G401 (cell line): ENCODE data around the gene SSTR3. TPM values are rescaled to one million over a fixed set of nuclear protein-coding genes. Genes with fewer than 3 reads are reported as not detected.

Experiments
- DNase-seq: peaks from one replicate; pipeline ENCODE4 v3.0.0-alpha.2; 2015; ENCODE audit warnings: low spot score
- in situ Hi-C: cut with HindIII; loops from 2 replicates; pipeline ENCODE4 v1.10.0; 2016; ENCODE audit warnings: low sequenced_read_pairs, mixed read lengths
- total RNA-seq: library from RNA; depleted of rRNA; stranded (reverse); fragments of >200 nt; shearing (Covaris generic); gene quantifications from 2 replicates; pipeline ENCODE4 v1.2.3, GENCODE V29; 2014

SSTR3 gene
- total RNA-seq, 1 experiment from 2014 or later, result not detected

GRCh38 chr22:37186228-37186996 lies 25.9 kb downstream of the SSTR3 start:
- in situ Hi-C loops, result no loop called here
- DNase-seq, result peak; percentile 47

- no peak for DNase-seq
- in situ Hi-C loops, result no loop called here
Observed at GRCh38 chr22:37185646-37186227, 26.5 kb downstream of the SSTR3 start.

GRCh38 chr22:37184816-37185541 lies 27.3 kb downstream of the SSTR3 start:
- DNase-seq, result no peak
- in situ Hi-C loops, result no loop called here

- in situ Hi-C loops, result no loop called here
- no peak for DNase-seq
Observed at GRCh38 chr22:37184380-37184755, 27.9 kb downstream of the SSTR3 start.

GRCh38 chr22:37183432-37184379 lies 28.6 kb downstream of the SSTR3 start:
- in situ Hi-C loops, result no loop called here
- DNase-seq, result no peak

- in situ Hi-C loops, result no loop called here
- DNase-seq, result no peak
Observed at GRCh38 chr22:37182949-37183245, 29.4 kb downstream of the SSTR3 start.

GRCh38 chr22:37182101-37182948 lies 30.0 kb downstream of the SSTR3 start:
- in situ Hi-C loops, result no loop called here
- DNase-seq, result no peak

- in situ Hi-C loops, result no loop called here
- no peak for DNase-seq
Observed at GRCh38 chr22:37181681-37182080, 30.6 kb downstream of the SSTR3 start.

- no peak for DNase-seq
- in situ Hi-C loops, result no loop called here
Observed at GRCh38 chr22:37180531-37181231, 31.6 kb downstream of the SSTR3 start.

GRCh38 chr22:37179622-37180420 lies 32.5 kb downstream of the SSTR3 start:
- no peak for DNase-seq
- in situ Hi-C loops, result no loop called here

- in situ Hi-C loops, result no loop called here
- DNase-seq, result no peak
Observed at GRCh38 chr22:37179126-37179470, 33.2 kb downstream of the SSTR3 start.

GRCh38 chr22:37178350-37179125 lies 33.7 kb downstream of the SSTR3 start:
- in situ Hi-C loops, result no loop called here
- peak; percentile 87 for DNase-seq

GRCh38 chr22:37177755-37178154 lies 34.5 kb downstream of the SSTR3 start:
- in situ Hi-C loops, result no loop called here
- DNase-seq, result no peak

GRCh38 chr22:37177221-37177620 lies 35.1 kb downstream of the SSTR3 start:
- in situ Hi-C loops, result no loop called here
- DNase-seq, result no peak

- in situ Hi-C loops, result no loop called here
- no peak for DNase-seq
Observed at GRCh38 chr22:37176464-37177061, 35.7 kb downstream of the SSTR3 start.
